ENCODE data around the gene ZDHHC7. TPM values are rescaled to one million over a fixed set of nuclear protein-coding genes. Genes with fewer than 3 reads are reported as not detected.

The ZDHHC7 gene
- total RNA-seq, 1 donor from 2014 or later: 46.5 TPM

GRCh38 chr16:85042606-85043005, 31.3 kb upstream of the ZDHHC7 start:
- Mint-ChIP-seq H3K36me3 (ENCODE audit: low read depth, unreplicated experiment) (no peaks in the 10 kb centered on the region), H3K4me1 (ENCODE audit: unreplicated experiment) (peaks cover 11% of the 10 kb centered on the region), H3K9me3 (ENCODE audit: unreplicated experiment) (no peaks in the 10 kb centered on the region), H3K4me3 (ENCODE audit: unreplicated experiment) (no peak overlapping the region), H3K27me3 (ENCODE audit: unreplicated experiment) (peaks cover 1% of the 10 kb centered on the region), H3K27ac (ENCODE audit: unreplicated experiment) (no peak overlapping the region)
- TF ChIP-seq CTCF (IDR thresholded peaks at IDR 0.05; ENCODE audit: unreplicated experiment): no peak
- DNase-seq (ENCODE audit: low spot score): no peak

- TF ChIP-seq CTCF (IDR thresholded peaks at IDR 0.05; ENCODE audit: unreplicated experiment): no peak
- no peak for DNase-seq (ENCODE audit: low spot score)
- Mint-ChIP-seq H3K27me3 (ENCODE audit: unreplicated experiment) (peaks cover 1% of the 10 kb centered on the region), H3K4me3 (ENCODE audit: unreplicated experiment) (no peak overlapping the region), H3K36me3 (ENCODE audit: low read depth, unreplicated experiment) (no peaks in the 10 kb centered on the region), H3K9me3 (ENCODE audit: unreplicated experiment) (no peaks in the 10 kb centered on the region), H3K27ac (ENCODE audit: unreplicated experiment) (no peak overlapping the region), H3K4me1 (ENCODE audit: unreplicated experiment) (peaks cover 11% of the 10 kb centered on the region)
Observed at GRCh38 chr16:85042167-85042526, 30.8 kb upstream of the ZDHHC7 start.

GRCh38 chr16:85041219-85042166, 30.2 kb upstream of the ZDHHC7 start:
- H3K27me3 Mint-ChIP-seq (ENCODE audit: unreplicated experiment): peaks cover 1% of the 10 kb centered on the region
- H3K27ac Mint-ChIP-seq (ENCODE audit: unreplicated experiment): no peak overlapping the region
- no peak for DNase-seq (ENCODE audit: low spot score)
- H3K36me3 Mint-ChIP-seq (ENCODE audit: low read depth, unreplicated experiment): no peaks in the 10 kb centered on the region
- H3K4me3 Mint-ChIP-seq (ENCODE audit: unreplicated experiment): no peak overlapping the region
- H3K4me1 Mint-ChIP-seq (ENCODE audit: unreplicated experiment): peaks cover 8% of the 10 kb centered on the region
- H3K9me3 Mint-ChIP-seq (ENCODE audit: unreplicated experiment): no peaks in the 10 kb centered on the region
- no peak for TF ChIP-seq CTCF (IDR thresholded peaks at IDR 0.05; ENCODE audit: unreplicated experiment)

GRCh38 chr16:85040685-85041084, 29.4 kb upstream of the ZDHHC7 start:
- peaks cover 2% of the 10 kb centered on the region for H3K27me3 Mint-ChIP-seq (ENCODE audit: unreplicated experiment)
- no peaks in the 10 kb centered on the region for H3K9me3 Mint-ChIP-seq (ENCODE audit: unreplicated experiment)
- H3K4me1 Mint-ChIP-seq (ENCODE audit: unreplicated experiment): peaks cover under 1% of the 10 kb centered on the region
- DNase-seq (ENCODE audit: low spot score): no peak
- no peak overlapping the region for H3K4me3 Mint-ChIP-seq (ENCODE audit: unreplicated experiment)
- no peaks in the 10 kb centered on the region for H3K36me3 Mint-ChIP-seq (ENCODE audit: low read depth, unreplicated experiment)
- H3K27ac Mint-ChIP-seq (ENCODE audit: unreplicated experiment): no peak overlapping the region
- TF ChIP-seq CTCF (IDR thresholded peaks at IDR 0.05; ENCODE audit: unreplicated experiment): no peak

- TF ChIP-seq CTCF (IDR thresholded peaks at IDR 0.05; ENCODE audit: unreplicated experiment): no peak
- Mint-ChIP-seq H3K36me3 (ENCODE audit: low read depth, unreplicated experiment) (no peaks in the 10 kb centered on the region), H3K9me3 (ENCODE audit: unreplicated experiment) (no peaks in the 10 kb centered on the region), H3K4me3 (ENCODE audit: unreplicated experiment) (no peak overlapping the region), H3K4me1 (ENCODE audit: unreplicated experiment) (no peaks in the 10 kb centered on the region), H3K27me3 (ENCODE audit: unreplicated experiment) (peaks cover 2% of the 10 kb centered on the region), H3K27ac (ENCODE audit: unreplicated experiment) (no peak overlapping the region)
- no peak for DNase-seq (ENCODE audit: low spot score)
Observed at GRCh38 chr16:85037721-85038120, 26.4 kb upstream of the ZDHHC7 start.

Measured in endothelial cell (in vitro differentiated cells).